Measurements from ENCODE around the gene CCNQ.

DNA sequence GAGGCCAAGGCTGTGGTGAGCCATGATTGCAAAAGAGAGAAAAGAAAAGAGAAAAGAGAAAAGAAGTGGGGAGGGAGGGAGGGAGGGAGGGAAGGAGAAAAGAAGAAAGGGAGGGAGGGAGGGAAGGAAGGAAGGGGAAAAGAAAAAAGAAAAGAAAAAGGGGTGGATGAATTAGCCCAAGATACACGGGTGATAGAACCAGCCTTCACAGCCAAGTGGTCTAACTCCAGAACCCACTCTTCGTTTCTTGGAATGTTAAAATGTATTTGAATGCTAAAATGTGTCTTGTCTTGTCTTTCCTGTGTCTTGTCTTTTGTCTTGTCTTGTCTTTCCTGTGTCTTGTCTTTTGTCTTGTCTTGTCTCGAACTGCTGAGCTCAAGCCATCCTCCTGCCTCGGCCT is 13.1 kb downstream of the CCNQ start:
- TF ChIP-seq, protein P1, sequence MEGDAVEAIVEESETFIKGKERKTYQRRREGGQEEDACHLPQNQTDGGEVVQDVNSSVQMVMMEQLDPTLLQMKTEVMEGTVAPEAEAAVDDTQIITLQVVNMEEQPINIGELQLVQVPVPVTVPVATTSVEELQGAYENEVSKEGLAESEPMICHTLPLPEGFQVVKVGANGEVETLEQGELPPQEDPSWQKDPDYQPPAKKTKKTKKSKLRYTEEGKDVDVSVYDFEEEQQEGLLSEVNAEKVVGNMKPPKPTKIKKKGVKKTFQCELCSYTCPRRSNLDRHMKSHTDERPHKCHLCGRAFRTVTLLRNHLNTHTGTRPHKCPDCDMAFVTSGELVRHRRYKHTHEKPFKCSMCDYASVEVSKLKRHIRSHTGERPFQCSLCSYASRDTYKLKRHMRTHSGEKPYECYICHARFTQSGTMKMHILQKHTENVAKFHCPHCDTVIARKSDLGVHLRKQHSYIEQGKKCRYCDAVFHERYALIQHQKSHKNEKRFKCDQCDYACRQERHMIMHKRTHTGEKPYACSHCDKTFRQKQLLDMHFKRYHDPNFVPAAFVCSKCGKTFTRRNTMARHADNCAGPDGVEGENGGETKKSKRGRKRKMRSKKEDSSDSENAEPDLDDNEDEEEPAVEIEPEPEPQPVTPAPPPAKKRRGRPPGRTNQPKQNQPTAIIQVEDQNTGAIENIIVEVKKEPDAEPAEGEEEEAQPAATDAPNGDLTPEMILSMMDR (IDR thresholded peaks at IDR 0.05) = no peak
- TF ChIP-seq POLR2A (IDR thresholded peaks at IDR 0.05) (no peak), POLR2AphosphoS5 (IDR thresholded peaks at IDR 0.05) (no peak)
